Measurements from ENCODE around the gene EGFL8. TPM values are rescaled to one million over a fixed set of nuclear protein-coding genes. Genes with fewer than 3 reads are reported as not detected.
A peak's percentile ranks its signal among the peaks of the same experiment; 100 is the strongest.

Gene EGFL8
- total and polyA plus RNA-seq, 9 of the 15 experiments (the other 6 are each of a cell fraction or from before 2014, with no cell fraction given): 2.2 to 47.4 (median 14.2) TPM

- TF ChIP-seq E2F5 (CRISPR knock-in tag; IDR thresholded peaks at IDR 0.05): 0 out of 2 replicates have a peak, but pooled peaks have one; percentile 20
- TF ChIP-seq ZNF165 (CRISPR knock-in tag; IDR thresholded peaks at IDR 0.05; ENCODE audit: borderline replicate concordance): no peak
- TF ChIP-seq MYC (IDR thresholded peaks at IDR 0.05; ENCODE audit: low read depth, low read length): no peak; the same call in 1 of the 2 replicates
- peak; percentile 69; the same call in 1 of the 2 replicates for TF ChIP-seq MYC (CRISPR knock-in tag; IDR thresholded peaks at IDR 0.05; ENCODE audit: borderline replicate concordance, low read depth)
- peak; percentile 43 for TF ChIP-seq RBFOX2 (IDR thresholded peaks at IDR 0.05; ENCODE audit: low read depth, low read length)
- peak; percentile 23; the same call in 1 of the 2 replicates for TF ChIP-seq MAFK (IDR thresholded peaks at IDR 0.05; ENCODE audit: low read length)
- TF ChIP-seq RAD21 (CRISPR knock-in tag; conservative IDR thresholded peaks at IDR 0.05 in 1 of 2, IDR thresholded peaks at IDR 0.05 in 1 of 2): peak; percentile 98 to 99
- TF ChIP-seq STAG1 (CRISPR knock-in tag; IDR thresholded peaks at IDR 0.05; ENCODE audit: borderline replicate concordance): peak; percentile 92; the same call in 1 of the 2 replicates
- 0 out of 2 replicates have a peak, but pooled peaks have one; percentile 11 for TF ChIP-seq ELF4 (CRISPR knock-in tag; IDR thresholded peaks at IDR 0.05)
- peak; percentile 82 for TF ChIP-seq NR2C2 (CRISPR knock-in tag; IDR thresholded peaks at IDR 0.05)
- peak; percentile 91 for TF ChIP-seq NR2C2 (tag; IDR thresholded peaks at IDR 0.05)
- TF ChIP-seq VEZF1 (CRISPR knock-in tag; IDR thresholded peaks at IDR 0.05): peak; percentile 45; the same call in 1 of the 2 replicates
- peak; percentile 73 for TF ChIP-seq SP1 (CRISPR knock-in tag; IDR thresholded peaks at IDR 0.05)
- 0 out of 2 replicates have a peak, but pooled peaks have one; percentile 7 for TF ChIP-seq EP300 (IDR thresholded peaks at IDR 0.05; ENCODE audit: low read length)
- no peak for TF ChIP-seq NR4A1 (CRISPR knock-in tag; IDR thresholded peaks at IDR 0.05)
- TF ChIP-seq NR4A1 (tag; IDR thresholded peaks at IDR 0.05): 0 out of 2 replicates have a peak, but pooled peaks have one; percentile 30
- peak in 1 of 2 experiments; percentile 57; a peak in 1 of 4 replicates for TF ChIP-seq ZMIZ1 (IDR thresholded peaks at IDR 0.05; ENCODE audit: low read depth in 2 of 2, low read length in 2 of 2)
- peak; percentile 42; the same call in 1 of the 2 replicates for TF ChIP-seq KLF16 (IDR thresholded peaks at IDR 0.05)
Measured at GRCh38 chr6:32118782-32119628, 45.4 kb upstream of the EGFL8 start (continued).

Data from K562 (cell line).